Bronchial epithelial cell (primary cell): ENCODE results near the gene UVSSA. TPM values are rescaled to one million over a fixed set of nuclear protein-coding genes. Genes with fewer than 3 reads are reported as not detected.

Source experiments
- DNase-seq: peaks from one replicate; pipeline ENCODE4 v3.0.0-alpha.2; 2010; ENCODE audit warnings: low read depth
- FAIRE-seq: peaks from 2 replicates; lab custom pipeline; 2011; peaks lifted over from hg19 to GRCh38; lab: Jason Lieb, UNC
- H3K27me3 ChIP-seq: 2 replicates; pipeline ENCODE4 v1.5.1; 2011; ENCODE audit warnings: low read length; ENCODE audit not compliant: control insufficient read depth, insufficient read depth
- H3K36me3 ChIP-seq: 2 replicates; pipeline ENCODE4 v1.5.1; 2011; ENCODE audit warnings: low read length; ENCODE audit not compliant: control insufficient read depth, insufficient read depth
- H3K4me3 ChIP-seq: 2 replicates; pipeline ENCODE4 v1.5.1; 2011; ENCODE audit warnings: mild to moderate bottlenecking, low read depth, low read length, control low read depth
- total RNA-seq: library from RNA; depleted of rRNA; stranded (reverse); fragments of >200 nt; gene quantifications from 2 replicates; pipeline ENCODE4 v1.2.1, GENCODE V29; 2014
- TF ChIP-seq, protein P1 (sequence below): IDR thresholded peaks from 2 replicates; pipeline ENCODE4 v1.5.1; 2011; ENCODE audit warnings: mild to moderate bottlenecking, moderate library complexity, low read length, control low read depth, inconsistent platforms; ENCODE audit not compliant: insufficient read depth, severe bottlenecking

UVSSA gene
- total RNA-seq, 1 donor from 2014 or later = 8.2 TPM

DNA sequence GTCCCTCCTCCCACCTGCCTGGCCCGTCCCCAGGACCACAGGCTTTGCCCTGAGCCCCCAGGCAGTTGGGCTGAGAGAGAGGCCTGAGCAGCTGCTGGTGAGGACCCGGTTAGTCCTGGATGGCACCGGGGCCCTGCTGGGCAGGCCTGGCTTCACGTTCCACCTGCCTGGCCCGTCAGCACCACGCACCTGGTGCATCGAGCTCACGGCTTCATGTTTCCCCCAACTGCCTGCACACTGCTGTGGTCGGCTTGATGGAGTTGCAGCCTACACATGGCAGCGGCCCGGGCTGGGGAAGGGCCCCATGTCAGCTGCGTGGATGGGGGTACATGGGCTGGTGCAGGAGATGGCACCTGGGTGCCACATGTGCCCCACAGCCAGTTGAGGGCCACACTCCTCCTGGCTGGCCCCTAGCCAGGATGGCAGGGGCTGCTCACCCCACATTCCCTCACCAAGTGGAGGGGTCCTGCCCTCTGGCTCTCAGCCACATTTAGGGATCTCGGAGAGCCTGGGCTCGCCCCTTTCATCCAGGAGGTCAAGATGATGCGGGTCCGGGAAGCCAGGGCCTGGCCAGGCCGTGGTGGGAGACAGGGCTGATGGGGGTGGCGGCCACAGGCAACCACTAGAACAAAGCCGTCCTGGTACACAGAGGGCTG, 30.7 kb downstream of the UVSSA start:
- H3K27me3 ChIP-seq = no peaks in the 10 kb centered on the region
- TF ChIP-seq, protein P1, sequence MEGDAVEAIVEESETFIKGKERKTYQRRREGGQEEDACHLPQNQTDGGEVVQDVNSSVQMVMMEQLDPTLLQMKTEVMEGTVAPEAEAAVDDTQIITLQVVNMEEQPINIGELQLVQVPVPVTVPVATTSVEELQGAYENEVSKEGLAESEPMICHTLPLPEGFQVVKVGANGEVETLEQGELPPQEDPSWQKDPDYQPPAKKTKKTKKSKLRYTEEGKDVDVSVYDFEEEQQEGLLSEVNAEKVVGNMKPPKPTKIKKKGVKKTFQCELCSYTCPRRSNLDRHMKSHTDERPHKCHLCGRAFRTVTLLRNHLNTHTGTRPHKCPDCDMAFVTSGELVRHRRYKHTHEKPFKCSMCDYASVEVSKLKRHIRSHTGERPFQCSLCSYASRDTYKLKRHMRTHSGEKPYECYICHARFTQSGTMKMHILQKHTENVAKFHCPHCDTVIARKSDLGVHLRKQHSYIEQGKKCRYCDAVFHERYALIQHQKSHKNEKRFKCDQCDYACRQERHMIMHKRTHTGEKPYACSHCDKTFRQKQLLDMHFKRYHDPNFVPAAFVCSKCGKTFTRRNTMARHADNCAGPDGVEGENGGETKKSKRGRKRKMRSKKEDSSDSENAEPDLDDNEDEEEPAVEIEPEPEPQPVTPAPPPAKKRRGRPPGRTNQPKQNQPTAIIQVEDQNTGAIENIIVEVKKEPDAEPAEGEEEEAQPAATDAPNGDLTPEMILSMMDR = no peak
- no peak overlapping the region for H3K4me3 ChIP-seq
- DNase-seq (no peak), FAIRE-seq (no peak)
- peaks cover 2% of the 10 kb centered on the region for H3K36me3 ChIP-seq

DNA sequence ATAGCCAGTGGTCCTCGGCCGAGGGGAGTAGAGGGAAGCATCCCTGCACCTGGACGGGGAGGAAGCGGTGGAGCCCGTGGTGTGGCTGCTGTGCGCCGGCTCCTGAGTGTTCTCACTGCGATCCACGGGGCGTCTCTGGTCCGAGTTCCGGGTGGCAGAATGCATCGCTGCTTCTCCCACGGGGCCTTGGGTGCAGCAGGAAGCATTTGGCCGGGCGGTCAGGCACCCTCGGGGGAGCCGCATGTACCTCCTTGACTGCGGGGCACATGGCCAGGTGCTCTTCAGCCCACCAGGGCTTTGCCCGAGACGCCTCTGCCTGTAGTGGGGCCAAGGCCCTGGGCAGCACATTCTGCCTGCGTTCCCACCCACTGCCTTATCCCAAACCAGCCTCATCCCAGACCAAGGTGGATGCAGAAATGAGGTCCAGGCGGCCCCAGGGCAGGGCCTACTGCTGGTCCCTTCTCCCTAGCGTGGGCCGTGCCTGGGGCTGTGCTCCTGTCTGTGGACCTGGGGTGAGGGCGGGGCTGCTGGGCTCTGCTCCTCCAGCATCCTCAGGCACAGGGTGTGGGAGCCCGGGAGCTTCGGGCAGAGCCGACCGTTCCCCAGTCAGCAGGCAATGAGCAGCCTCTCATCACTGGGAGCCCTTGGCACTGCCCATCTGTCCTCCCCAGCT, 31.7 kb downstream of the UVSSA start:
- TF ChIP-seq, protein P1 = no peak
- DNase-seq = no peak
- Histone ChIP-seq H3K4me3 (no peak overlapping the region), H3K27me3 (no peaks in the 10 kb centered on the region), H3K36me3 (peaks cover 2% of the 10 kb centered on the region)
- FAIRE-seq = no peak

DNA sequence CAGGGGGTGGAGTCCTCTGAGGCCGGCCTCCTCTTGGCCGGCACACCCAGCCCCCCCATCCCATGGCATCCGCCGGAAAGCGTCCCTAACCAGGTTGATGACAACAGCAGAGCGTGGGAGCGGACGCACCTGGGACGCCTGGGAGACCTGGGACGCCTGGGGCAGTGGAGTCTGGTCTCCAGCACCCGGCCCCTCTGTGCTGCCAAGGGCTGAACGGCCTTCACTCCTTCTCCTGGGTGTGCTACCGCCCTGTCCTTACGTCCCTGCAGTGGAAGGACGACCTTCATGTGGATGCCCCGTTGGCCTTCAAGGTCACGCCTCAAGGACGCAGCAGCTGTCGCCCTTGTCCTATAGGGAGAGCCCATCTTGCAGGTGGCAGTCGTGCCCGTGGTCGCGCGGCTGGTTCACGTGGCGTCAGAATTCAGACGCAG, 32.4 kb downstream of the UVSSA start:
- DNase-seq = no peak
- Histone ChIP-seq H3K27me3 (no peaks in the 10 kb centered on the region), H3K4me3 (no peak overlapping the region), H3K36me3 (peaks cover 2% of the 10 kb centered on the region)
- no peak for FAIRE-seq
- TF ChIP-seq, protein P1 = no peak

DNA sequence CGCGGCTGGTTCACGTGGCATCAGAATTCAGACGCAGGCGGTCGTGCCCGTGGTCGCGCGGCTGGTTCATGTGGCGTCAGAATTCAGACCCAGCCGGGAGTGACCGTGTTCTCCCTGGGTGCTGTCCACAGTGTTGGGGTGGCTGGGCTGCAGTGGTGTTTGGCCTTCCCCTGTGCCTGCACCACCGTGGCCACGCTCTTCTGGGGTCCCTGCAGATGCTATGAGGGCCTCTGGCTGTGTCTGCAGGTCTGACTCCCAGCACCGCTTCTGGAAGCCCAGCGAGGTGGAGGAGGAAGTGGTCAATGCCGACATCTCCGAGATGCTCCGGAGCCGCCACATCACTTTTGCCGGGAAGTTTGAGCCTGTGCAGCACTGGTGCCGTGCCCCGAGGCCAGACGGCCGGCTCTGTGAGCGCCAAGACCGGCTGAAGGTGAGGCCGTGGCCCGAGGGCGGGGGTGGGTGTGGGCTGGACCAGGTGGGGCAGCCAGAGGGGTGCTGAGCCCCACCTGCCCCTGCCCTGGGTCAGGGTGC, 32.9 kb downstream of the UVSSA start:
- DNase-seq (no peak), FAIRE-seq (no peak)
- TF ChIP-seq, protein P1 = no peak
- H3K27me3 ChIP-seq = no peaks in the 10 kb centered on the region
- peaks cover 2% of the 10 kb centered on the region for H3K36me3 ChIP-seq
- no peak overlapping the region for H3K4me3 ChIP-seq

DNA sequence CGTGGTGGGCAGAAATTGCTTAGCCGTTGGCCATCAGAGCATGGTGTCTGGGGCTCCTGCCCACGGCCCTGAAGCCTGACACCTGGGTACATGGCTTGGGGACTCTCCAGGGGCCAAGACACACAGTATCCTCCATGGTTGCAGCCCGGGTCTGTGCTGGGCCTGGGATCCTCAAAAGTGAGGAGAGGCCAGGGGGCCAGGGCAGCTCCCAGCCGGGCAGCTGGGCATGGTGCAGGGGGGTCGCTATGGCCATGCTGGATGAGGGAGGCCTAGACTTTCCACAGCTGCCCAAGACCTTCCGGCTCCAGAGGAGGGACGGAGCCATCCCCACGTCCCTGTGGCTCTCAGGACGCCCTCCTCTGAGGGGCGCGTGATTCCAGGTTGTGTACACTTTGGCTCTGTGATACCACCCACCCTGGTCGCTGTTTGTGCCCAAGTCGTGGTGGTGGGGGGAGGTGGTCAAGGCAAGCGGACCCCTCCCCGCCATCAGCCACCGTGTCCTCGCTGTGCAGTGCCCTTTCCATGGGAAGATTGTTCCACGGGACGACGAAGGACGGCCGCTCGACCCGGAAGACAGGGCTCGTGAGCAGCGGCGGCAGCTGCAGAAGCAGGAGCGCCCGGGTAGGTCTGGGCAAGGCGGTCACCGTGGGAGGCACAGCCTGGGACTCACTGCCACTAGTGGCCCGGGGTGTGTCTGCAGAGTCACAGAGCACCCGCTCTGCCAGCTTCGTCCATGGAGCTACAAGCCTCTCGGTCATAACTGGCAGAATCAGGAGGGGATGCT, 33.6 kb downstream of the UVSSA start:
- H3K36me3 ChIP-seq = peaks cover 1% of the 10 kb centered on the region
- no peaks in the 10 kb centered on the region for H3K27me3 ChIP-seq
- TF ChIP-seq, protein P1 = no peak
- FAIRE-seq (no peak), DNase-seq (no peak)
- no peak overlapping the region for H3K4me3 ChIP-seq
